Stimulated activated CD4-positive, alpha-beta T cell treated with anti-CD3 and anti-CD28 coated beads, Interleukin-4, amount 100 ng/mL, for 48 hours (primary cell): Measurements from ENCODE around the gene TMEM45A.

Experiments used
- DNase-seq, 2 donors: peaks; one replicate each; pipeline ENCODE4 v3.0.0-alpha.2; 2020; ENCODE audit warnings: low read depth in 2 of 2

Gene TMEM45A

DNA sequence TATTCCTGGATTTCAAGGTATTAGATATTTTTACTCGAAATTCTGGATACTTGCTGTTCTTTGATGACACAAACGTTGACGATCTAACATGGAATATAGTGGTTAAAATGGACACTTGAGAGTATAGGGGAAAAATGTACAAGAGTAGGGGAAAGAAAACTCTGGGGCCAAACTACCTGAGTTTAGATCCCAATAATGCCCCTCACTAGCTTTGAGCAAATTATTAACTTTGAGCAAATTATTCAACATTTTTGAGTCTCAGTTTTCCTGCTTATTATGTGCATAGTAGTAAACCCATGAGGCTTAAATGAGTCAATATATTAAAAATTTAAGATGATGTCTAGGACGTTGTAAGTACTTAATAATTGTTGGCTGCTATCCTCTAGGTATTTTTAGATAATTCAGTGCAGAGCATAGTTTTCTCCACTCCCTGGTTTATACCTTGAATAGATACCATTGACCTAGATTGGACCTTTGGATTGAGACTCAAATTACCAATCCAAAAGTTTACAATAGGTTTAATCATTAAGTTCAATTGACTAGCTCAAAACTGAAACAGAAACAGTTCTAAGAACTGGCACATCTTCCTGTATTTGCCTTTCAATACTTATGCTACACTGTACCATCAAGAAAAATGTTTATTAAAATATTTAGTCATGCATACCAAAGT, 121.4 kb downstream of the TMEM45A start:
- DNase-seq = no peak

DNA sequence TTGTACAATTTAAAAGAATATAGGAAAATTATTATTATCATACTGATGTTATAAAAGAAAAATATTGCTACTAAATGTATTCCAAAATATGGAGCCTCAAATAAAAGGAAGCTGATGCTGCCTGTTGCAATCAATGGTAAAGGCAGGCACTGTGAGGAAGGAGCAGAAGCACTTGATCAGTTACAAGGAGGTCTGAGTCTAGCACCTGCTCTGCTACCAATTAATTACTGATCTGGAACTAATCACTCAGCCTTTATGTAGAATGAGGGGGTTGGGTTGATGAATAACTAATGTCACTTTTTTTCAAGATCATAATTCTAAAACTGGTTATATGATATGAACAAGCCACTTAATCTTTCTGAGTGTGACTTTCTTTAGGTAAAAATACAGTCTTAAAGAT, 122.5 kb downstream of the TMEM45A start:
- no peak for DNase-seq

DNA sequence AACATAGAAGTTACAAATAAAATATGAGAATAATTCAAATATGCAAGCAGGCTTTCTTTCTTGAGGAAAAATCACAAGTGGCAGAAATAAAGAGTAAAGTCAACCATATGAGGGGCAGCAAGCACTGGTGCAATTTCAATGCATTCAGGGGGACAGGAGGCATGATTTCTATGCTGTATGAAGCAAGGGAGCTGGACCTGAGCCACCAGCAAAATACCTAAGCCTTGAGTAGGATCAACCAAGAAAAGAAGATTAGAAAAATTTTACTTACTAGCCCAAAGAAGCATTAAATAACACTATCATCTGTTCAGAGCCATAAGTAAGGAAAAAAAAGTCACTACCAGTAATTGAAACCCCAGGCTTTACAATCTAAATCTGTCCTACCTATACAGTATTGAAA, 123.3 kb downstream of the TMEM45A start:
- no peak for DNase-seq

DNA sequence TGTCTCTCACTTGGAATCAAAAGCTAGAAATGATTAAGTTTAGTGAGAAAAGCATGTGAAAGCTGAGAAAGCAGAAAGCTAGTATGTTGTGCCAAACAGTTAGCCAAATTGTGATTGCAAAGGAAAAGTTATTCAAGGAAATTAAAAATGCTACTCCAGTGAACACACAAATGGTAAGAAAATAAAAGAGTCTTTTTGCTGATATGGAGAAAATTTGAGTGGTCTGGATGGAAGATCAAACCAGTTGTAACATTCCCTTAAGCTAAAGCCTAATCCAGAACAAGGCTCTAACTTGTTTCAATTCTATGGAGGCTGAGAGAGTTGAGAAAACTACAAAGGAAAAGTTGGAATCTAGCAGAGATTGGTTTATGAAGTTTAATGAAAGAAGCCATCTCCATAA, 128.8 kb downstream of the TMEM45A start:
- DNase-seq = no peak
